BJ (cell line): ENCODE results near the gene POGLUT2. TPM values are rescaled to one million over a fixed set of nuclear protein-coding genes. Genes with fewer than 3 reads are reported as not detected.

ENCODE experiments used
- CTCF ChIA-PET: fragments of 350-600 bp; formaldehyde crosslinking; extraction: SDS; loops from one replicate; lab custom pipeline; 2021; ENCODE audit warnings: antibody characterized with exemption, inconsistent platforms; lab: Yijun Ruan, JAX
- POLR2A ChIA-PET: fragments of 300-600 bp; sonication (Branson Sonifier 250); formaldehyde crosslinking; extraction: SDS; loops from one replicate; lab custom pipeline; 2021; ENCODE audit warnings: antibody characterized with exemption; lab: Charles Lee
- DNase-seq: peaks from one replicate; pipeline ENCODE4 v3.0.0-alpha.2; 2011; ENCODE audit warnings: low read depth
- H3K27me3 ChIP-seq: 2 replicates; pipeline ENCODE4 v1.6.0; 2011; ENCODE audit warnings: low read length; ENCODE audit not compliant: control insufficient read depth, insufficient read depth
- H3K36me3 ChIP-seq: 2 replicates; pipeline ENCODE4 v1.5.1; 2011; ENCODE audit warnings: low read length; ENCODE audit not compliant: control insufficient read depth, insufficient read depth
- H3K4me3 ChIP-seq: 2 replicates; pipeline ENCODE4 v1.5.1; 2011; ENCODE audit warnings: low read depth, mild to moderate bottlenecking, control low read depth, low read length
- polyA plus RNA-seq: library from polyadenylated mRNA; depleted of rRNA; stranded (reverse); fragments of >200 nt; gene quantifications from 2 replicates; pipeline ENCODE4 v1.2.3, GENCODE V29; 2011
- TF ChIP-seq, protein P1 (sequence below): IDR thresholded peaks from 2 replicates; pipeline ENCODE4 v1.5.1; 2011; ENCODE audit warnings: low read depth, mild to moderate bottlenecking, control low read depth, inconsistent platforms, low read length, moderate library complexity; ENCODE audit not compliant: insufficient read depth

The POGLUT2 gene
- polyA plus RNA-seq, 1 experiment, result 11.0 TPM

GRCh38 chr13:102812611-102813287, 14.0 kb upstream of the POGLUT2 start:
- DNase-seq, result no peak
- TF ChIP-seq, protein P1, sequence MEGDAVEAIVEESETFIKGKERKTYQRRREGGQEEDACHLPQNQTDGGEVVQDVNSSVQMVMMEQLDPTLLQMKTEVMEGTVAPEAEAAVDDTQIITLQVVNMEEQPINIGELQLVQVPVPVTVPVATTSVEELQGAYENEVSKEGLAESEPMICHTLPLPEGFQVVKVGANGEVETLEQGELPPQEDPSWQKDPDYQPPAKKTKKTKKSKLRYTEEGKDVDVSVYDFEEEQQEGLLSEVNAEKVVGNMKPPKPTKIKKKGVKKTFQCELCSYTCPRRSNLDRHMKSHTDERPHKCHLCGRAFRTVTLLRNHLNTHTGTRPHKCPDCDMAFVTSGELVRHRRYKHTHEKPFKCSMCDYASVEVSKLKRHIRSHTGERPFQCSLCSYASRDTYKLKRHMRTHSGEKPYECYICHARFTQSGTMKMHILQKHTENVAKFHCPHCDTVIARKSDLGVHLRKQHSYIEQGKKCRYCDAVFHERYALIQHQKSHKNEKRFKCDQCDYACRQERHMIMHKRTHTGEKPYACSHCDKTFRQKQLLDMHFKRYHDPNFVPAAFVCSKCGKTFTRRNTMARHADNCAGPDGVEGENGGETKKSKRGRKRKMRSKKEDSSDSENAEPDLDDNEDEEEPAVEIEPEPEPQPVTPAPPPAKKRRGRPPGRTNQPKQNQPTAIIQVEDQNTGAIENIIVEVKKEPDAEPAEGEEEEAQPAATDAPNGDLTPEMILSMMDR, result no peak
- CTCF ChIA-PET, result interaction anchor here (1.5 to 1.6 kb wide), 2 partner anchors 10 to 13 kb away, joined by 4 to 7 read pairs; no protein-coding TSS in a partner anchor
- no peaks in the 10 kb centered on the region for H3K27me3 ChIP-seq
- H3K4me3 ChIP-seq, result no peak overlapping the region
- H3K36me3 ChIP-seq, result no peaks in the 10 kb centered on the region; the same call in 1 of the 2 replicates
- POLR2A ChIA-PET, result no interaction called here

GRCh38 chr13:102807699-102808098, 8.9 kb upstream of the POGLUT2 start:
- TF ChIP-seq, protein P1, result no peak
- Histone ChIP-seq H3K36me3 (peaks cover 1% of the 10 kb centered on the region; the same call in 1 of the 2 replicates), H3K27me3 (no peaks in the 10 kb centered on the region), H3K4me3 (no peak overlapping the region)
- CTCF ChIA-PET, result interaction anchor here (1.4 kb wide), 1 partner anchor 63 kb away, joined by 5 read pairs; no protein-coding TSS in a partner anchor
- POLR2A ChIA-PET, result no interaction called here
- no peak for DNase-seq

DNA sequence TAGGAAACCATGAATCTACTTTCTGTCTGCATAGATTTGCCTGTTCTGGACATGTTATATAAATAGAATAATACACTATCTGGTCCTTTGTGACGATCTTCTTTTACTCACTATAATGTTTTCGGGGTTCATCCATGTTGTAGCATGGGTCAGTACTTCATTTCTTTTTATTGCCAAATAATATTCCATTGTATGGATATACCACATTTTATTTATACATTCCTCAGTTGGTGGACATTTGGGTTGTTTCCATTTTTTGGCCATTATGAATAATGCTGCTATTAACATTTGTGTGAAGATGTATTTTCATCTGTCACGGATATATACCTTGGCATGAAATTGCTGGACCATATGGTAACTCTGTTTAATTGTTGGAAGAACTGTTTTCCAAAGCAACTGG, 6.9 kb upstream of the POGLUT2 start:
- H3K4me3 ChIP-seq, result no peak overlapping the region
- ChIA-PET POLR2A (no interaction called here), CTCF (no interaction called here)
- H3K27me3 ChIP-seq, result no peaks in the 10 kb centered on the region
- TF ChIP-seq, protein P1, result no peak
- H3K36me3 ChIP-seq, result peaks cover 1% of the 10 kb centered on the region; the same call in 1 of the 2 replicates
- DNase-seq, result no peak

GRCh38 chr13:102800145-102801041, 1.6 kb upstream of the POGLUT2 start:
- TF ChIP-seq, protein P1, result peak; percentile 81
- peak overlapping the region; percentile 96 for H3K4me3 ChIP-seq
- no peaks in the 10 kb centered on the region for H3K36me3 ChIP-seq
- H3K27me3 ChIP-seq, result no peaks in the 10 kb centered on the region
- no peak for DNase-seq
- CTCF ChIA-PET, result interaction anchor here (0.5 to 4.0 kb wide), 23 partner anchors 10 to 219 kb away, joined by 3 to 11 read pairs (median 3); partner anchors contain the start of gene ERCC5
- POLR2A ChIA-PET, result interaction anchor here (0.6 kb wide), 1 partner anchor 45 kb away, joined by 3 read pairs; no protein-coding TSS in a partner anchor
